Measurements from ENCODE around the gene SLC25A21. TPM values are rescaled to one million over a fixed set of nuclear protein-coding genes. Genes with fewer than 3 reads are reported as not detected.

The SLC25A21 gene
- total and polyA plus RNA-seq, 10 of the 15 experiments (the other 5 are each of a cell fraction or from before 2014, with no cell fraction given): 0.06 to 0.72 (median 0.17) TPM; not detected in 3

GRCh38 chr14:37082449-37082848 lies 90.0 kb downstream of the SLC25A21 start (continued):
- no peak for TF ChIP-seq IKZF2 (IDR thresholded peaks at IDR 0.05)
- TF ChIP-seq GATAD2B (conservative IDR thresholded peaks at IDR 0.05; ENCODE audit: low read depth): no peak
- TF ChIP-seq TCF12 (IDR thresholded peaks at IDR 0.05; ENCODE audit: low read depth, low read length): no peak
- TF ChIP-seq HDGF (IDR thresholded peaks at IDR 0.05): no peak
- no peak for TF ChIP-seq ATF2 (IDR thresholded peaks at IDR 0.05; ENCODE audit: low read length)

GRCh38 chr14:37081856-37082255 lies 90.5 kb downstream of the SLC25A21 start:
- Histone ChIP-seq H3K27me3 (replicated peaks in 1 of 2; ENCODE audit: control insufficient read depth in 2 of 2, insufficient read depth in 2 of 2, low read length in 1 of 2) (no peaks in the 10 kb centered on the region), H3K36me3 (ENCODE audit: control insufficient read depth in 2 of 2, insufficient read depth in 2 of 2, low read length in 1 of 2) (no peaks in the 10 kb centered on the region), H4K20me1 (ENCODE audit: control insufficient read depth, insufficient read depth) (no peaks in the 10 kb centered on the region), H3K4me2 (ENCODE audit: control insufficient read depth, insufficient read depth) (no peak overlapping the region), H3K9me3 (replicated peaks; ENCODE audit: control insufficient read depth, insufficient read depth, low read length) (no peaks in the 10 kb centered on the region; the same call in 2 of the 3 replicates), H3K4me1 (ENCODE audit: control insufficient read depth, insufficient read depth, low read length) (no peaks in the 10 kb centered on the region), H3K79me2 (ENCODE audit: control insufficient read depth, insufficient read depth, low read length) (no peaks in the 10 kb centered on the region), H3K27ac (ENCODE audit: control insufficient read depth, insufficient read depth) (no peak overlapping the region), H3K9ac (ENCODE audit: control insufficient read depth, insufficient read depth, low read length) (no peak overlapping the region), H2AFZ (ENCODE audit: control insufficient read depth, low read depth, low read length) (no peak overlapping the region), H3K4me3 (no peak overlapping the region)
- in situ Hi-C loops (cut with MboI) (no loop called here), intact Hi-C loops (cut with micrococcal nuclease; ENCODE audit: unreplicated experiment) (no loop called here)
- ChIA-PET SMC1A (ENCODE audit: uncharacterized antibody, unreplicated experiment) (interaction anchor here (0.6 kb wide), 1 partner anchor 1053 kb away, joined by 3 read pairs; no protein-coding TSS in a partner anchor), RAD21 (ENCODE audit: unreplicated experiment) (no interaction called here), CTCF (no interaction called here), POLR2A (no interaction called here)
- ATAC-seq (no peak), DNase-seq (ENCODE audit: low read depth, low spot score) (no peak), FAIRE-seq (no peak)
- no peak for TF ChIP-seq CHD2 (IDR thresholded peaks at IDR 0.05; ENCODE audit: borderline replicate concordance, low read depth, low read length)
- no peak for TF ChIP-seq YY1 (IDR thresholded peaks at IDR 0.05; ENCODE audit: low read depth, low read length)
- no peak for TF ChIP-seq PML (IDR thresholded peaks at IDR 0.05; ENCODE audit: low read length)
- no TSS peak for BruUV-seq (replicated peaks)

Measured in GM12878 (cell line).